Breast epithelium (tissue), 4 donors: ENCODE data around the gene FUCA2. TPM values are rescaled to one million over a fixed set of nuclear protein-coding genes. Genes with fewer than 3 reads are reported as not detected.
"Not testable (repeated sequence)": the region's sequence is repeated elsewhere in the genome, so short reads cannot be mapped to it uniquely, and the experiment has no call there.

Experiments used
- DNase-seq, 2 donors: peaks; one replicate each; pipeline ENCODE4 v3.0.0-alpha.2; 2019; ENCODE audit warnings: low spot score in 2 of 2
- H3K27ac ChIP-seq, 2 donors: fragments of 200-600 bp; sonication (generic) in 1 of 2; one replicate each; pipeline ENCODE4 v1.5.1; 2016 to 2019; ENCODE audit warnings: mild to moderate bottlenecking in 1 of 2
- H3K27me3 ChIP-seq, 2 donors: fragments of 200-600 bp; sonication (generic) in 1 of 2; one replicate each; pipeline versions ENCODE4 v1.5.1 to v1.6.0; 2017 to 2019; ENCODE audit warnings: control low read depth in 1 of 2, mild to moderate bottlenecking in 1 of 2
- H3K36me3 ChIP-seq: fragments of 200-600 bp; one replicate; pipeline ENCODE4 v1.5.1; 2019
- H3K4me1 ChIP-seq, 2 donors: fragments of 200-600 bp; sonication (generic); one replicate each; pipeline ENCODE4 v1.5.1; 2016 to 2019; ENCODE audit warnings: control low read depth in 1 of 2
- H3K4me3 ChIP-seq, 3 donors: fragments of 200-600 bp; sonication (generic); 1 replicate in 2 of 3; 2 replicates in 1 of 3; pipeline ENCODE4 v1.5.1; 2016 to 2019; ENCODE audit warnings: mild to moderate bottlenecking in 3 of 3, moderate library complexity in 2 of 3
- H3K9me3 ChIP-seq, 2 donors: fragments of 200-600 bp; sonication (generic) in 1 of 2; one replicate each; pipeline ENCODE4 v1.5.1; 2016 to 2019; ENCODE audit warnings: control low read depth in 1 of 2
- POLR2A ChIP-seq: fragments of 450-650 bp; IDR thresholded peaks from one replicate; pipeline ENCODE4 v1.6.1; 2016; ENCODE audit warnings: antibody characterized with exemption, mild to moderate bottlenecking, moderate library complexity
- POLR2AphosphoS5 ChIP-seq, 3 donors: sonication (generic); formaldehyde crosslinking; IDR thresholded peaks; one replicate each; pipeline ENCODE4 v1.6.1; 2017; ENCODE audit warnings: antibody characterized with exemption in 3 of 3
- intact Hi-C: fragments of 100-400 bp; cut with DNase I; formaldehyde crosslinking; loops from one replicate; pipeline ENCODE4 v1.15.1; 2023; ENCODE audit warnings: low total_unique reads
- total RNA-seq, 3 donors: library from RNA; depleted of rRNA; stranded (reverse); fragments of >200 nt; gene quantifications; one replicate each; pipeline ENCODE4 v1.1.0, GENCODE V29; 2016
- TF ChIP-seq, protein P1 (sequence below), 3 donors: fragments of 450-650 bp; IDR thresholded peaks; one replicate each; pipeline ENCODE4 v1.5.1; 2016 to 2017; ENCODE audit warnings: antibody characterized with exemption in 3 of 3, mild to moderate bottlenecking in 3 of 3, moderate library complexity in 3 of 3

FUCA2 gene
- total RNA-seq, 3 donors from 2014 or later: 21.3 to 48.2 (median 25.6) TPM

DNA sequence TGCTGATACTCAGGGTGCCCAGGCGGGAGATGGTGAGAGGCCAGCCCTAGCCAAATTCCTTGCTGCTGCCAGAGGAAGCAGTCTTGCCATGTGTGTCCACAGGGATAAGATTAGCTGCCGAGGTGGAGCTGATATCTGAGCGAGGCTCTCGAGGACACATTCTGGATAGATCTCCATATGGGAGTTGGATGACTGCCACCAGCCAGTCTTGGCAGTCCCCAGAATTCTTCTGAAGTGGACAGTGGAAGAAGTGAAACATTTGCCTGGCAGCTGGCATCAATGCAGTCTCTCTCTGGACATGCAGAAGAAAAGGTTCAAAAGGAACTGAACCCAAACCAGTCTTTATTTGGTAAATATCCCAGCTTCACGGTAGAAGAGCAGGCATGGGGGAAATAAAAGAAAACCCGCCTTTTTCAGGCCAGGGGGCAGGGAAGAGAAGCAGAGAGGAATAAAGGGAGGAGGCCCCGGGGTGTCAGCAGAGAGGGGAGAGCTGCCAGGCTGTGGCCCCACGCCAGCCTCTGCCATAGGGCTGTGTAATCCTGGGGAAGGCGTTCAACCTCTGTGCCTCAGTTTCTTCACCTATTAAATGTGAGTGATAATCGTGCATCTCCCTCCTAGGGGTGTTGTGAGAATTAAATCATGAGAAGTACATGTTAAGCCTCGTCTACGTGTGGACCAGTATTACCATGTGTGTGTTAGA, 3.7 kb upstream of the FUCA2 start:
- TF ChIP-seq POLR2A (no peak), POLR2AphosphoS5 (IDR thresholded peaks at IDR 0.05) (no peak)
- TF ChIP-seq, protein P1, sequence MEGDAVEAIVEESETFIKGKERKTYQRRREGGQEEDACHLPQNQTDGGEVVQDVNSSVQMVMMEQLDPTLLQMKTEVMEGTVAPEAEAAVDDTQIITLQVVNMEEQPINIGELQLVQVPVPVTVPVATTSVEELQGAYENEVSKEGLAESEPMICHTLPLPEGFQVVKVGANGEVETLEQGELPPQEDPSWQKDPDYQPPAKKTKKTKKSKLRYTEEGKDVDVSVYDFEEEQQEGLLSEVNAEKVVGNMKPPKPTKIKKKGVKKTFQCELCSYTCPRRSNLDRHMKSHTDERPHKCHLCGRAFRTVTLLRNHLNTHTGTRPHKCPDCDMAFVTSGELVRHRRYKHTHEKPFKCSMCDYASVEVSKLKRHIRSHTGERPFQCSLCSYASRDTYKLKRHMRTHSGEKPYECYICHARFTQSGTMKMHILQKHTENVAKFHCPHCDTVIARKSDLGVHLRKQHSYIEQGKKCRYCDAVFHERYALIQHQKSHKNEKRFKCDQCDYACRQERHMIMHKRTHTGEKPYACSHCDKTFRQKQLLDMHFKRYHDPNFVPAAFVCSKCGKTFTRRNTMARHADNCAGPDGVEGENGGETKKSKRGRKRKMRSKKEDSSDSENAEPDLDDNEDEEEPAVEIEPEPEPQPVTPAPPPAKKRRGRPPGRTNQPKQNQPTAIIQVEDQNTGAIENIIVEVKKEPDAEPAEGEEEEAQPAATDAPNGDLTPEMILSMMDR (IDR thresholded peaks at IDR 0.05): no peak
- Histone ChIP-seq H3K27me3 (no peaks in the 10 kb centered on the region), H3K9me3 (no peaks in the 10 kb centered on the region), H3K36me3 (no peaks in the 10 kb centered on the region), H3K4me3 (no peak overlapping the region), H3K27ac (no peak overlapping the region), H3K4me1 (no peaks in the 10 kb centered on the region)
- DNase-seq: no peak
- intact Hi-C loops: no loop called here

DNA sequence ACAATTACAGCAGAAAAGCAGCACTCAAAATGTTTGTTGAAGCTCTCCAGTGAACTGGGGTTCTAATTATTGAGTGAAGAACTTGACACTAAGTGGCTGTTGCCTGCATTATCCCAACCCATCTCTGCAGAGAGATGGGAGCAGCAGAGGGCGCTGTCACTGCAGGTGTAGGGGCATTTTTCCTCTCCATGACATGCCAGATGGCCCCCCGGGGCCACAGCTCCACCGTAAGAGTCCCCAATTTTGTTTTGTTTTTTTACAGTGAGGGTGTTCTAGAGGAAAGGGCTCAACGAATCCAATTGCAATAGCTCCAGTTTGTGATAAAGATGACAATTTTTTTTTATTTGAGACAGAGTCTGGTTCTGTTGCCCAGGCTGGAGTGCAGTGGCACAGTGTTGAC, 1.9 kb upstream of the FUCA2 start:
- no peaks in the 10 kb centered on the region for H3K27me3 ChIP-seq
- TF ChIP-seq POLR2A: no peak
- TF ChIP-seq, protein P1 (IDR thresholded peaks at IDR 0.05): no peak
- TF ChIP-seq POLR2AphosphoS5 (IDR thresholded peaks at IDR 0.05): no peak
- intact Hi-C loops: no loop called here
- no peaks in the 10 kb centered on the region for H3K9me3 ChIP-seq
- H3K36me3 ChIP-seq: no peaks in the 10 kb centered on the region
- no peak overlapping the region for H3K27ac ChIP-seq
- no peak overlapping the region for H3K4me3 ChIP-seq
- no peaks in the 10 kb centered on the region for H3K4me1 ChIP-seq
- no peak for DNase-seq

DNA sequence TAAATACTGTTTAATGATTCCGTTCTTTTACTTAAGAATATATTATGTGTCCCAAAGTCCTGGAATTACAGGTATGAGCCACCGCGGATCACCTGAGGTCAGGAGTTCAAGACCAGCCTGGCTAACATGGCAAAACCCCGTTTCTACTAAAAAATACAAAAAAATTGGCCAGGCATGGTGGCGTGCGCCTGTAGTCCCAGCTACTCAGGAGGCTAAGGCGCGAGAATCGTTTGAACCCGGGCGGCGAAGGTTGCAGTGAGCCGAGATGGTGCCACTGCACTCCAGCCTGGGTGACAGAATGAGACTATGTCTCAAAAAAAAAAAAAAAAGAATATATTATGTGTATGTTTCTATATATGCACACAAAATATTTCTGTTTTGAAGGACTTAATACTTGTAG, 1.2 kb downstream of the FUCA2 start:
- H3K4me1 ChIP-seq, H3K36me3 ChIP-seq, intact Hi-C loops, H3K27ac ChIP-seq, H3K27me3 ChIP-seq, DNase-seq, H3K9me3 ChIP-seq: not testable (repeated sequence)
- H3K4me3 ChIP-seq: peak overlapping the region; percentile 69 to 85 (median 78)

DNA sequence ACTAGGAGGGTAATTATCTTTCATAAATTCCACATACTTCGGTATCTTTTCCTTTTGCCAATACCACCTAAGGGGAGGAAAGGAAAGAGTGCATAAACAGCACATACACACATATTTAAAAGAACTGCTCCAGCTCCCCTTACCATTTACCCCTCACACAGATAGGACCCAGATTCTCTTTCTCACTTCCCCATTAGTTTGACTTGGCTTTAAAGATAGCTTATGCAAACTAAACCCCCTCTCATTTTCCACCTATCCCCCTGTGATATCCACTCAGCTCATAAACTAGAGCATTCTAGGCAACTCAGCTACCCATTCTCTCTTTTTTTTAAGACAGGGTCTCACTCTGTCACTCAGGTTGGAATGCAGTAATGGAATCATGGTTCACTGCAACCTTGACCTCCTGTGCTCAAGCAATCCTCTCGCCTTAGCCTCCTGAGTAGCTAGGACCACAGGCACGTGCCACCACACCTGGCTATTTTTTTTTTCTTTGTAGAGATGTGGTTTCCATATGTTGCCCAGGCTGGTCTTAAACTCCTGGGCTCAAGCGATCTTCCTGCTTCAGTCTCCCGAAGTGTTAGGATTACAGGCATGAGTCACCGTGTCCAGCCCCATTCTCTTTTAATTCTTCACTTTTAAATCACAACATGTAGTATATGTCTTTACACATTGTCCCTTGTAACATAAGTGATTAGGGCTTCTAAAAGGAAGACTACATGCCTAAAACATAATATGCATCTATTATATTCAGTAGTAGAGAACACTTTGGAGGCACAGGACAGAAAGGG, 4.0 kb downstream of the FUCA2 start:
- Histone ChIP-seq H3K4me1 (no peaks in the 10 kb centered on the region), H3K9me3 (no peaks in the 10 kb centered on the region), H3K27ac (no peak overlapping the region), H3K27me3 (no peaks in the 10 kb centered on the region), H3K4me3 (no peak overlapping the region), H3K36me3 (no peaks in the 10 kb centered on the region)
- DNase-seq: no peak
- TF ChIP-seq POLR2AphosphoS5 (IDR thresholded peaks at IDR 0.05) (no peak), POLR2A (no peak)
- TF ChIP-seq, protein P1 (IDR thresholded peaks at IDR 0.05): no peak
- intact Hi-C loops: no loop called here

DNA sequence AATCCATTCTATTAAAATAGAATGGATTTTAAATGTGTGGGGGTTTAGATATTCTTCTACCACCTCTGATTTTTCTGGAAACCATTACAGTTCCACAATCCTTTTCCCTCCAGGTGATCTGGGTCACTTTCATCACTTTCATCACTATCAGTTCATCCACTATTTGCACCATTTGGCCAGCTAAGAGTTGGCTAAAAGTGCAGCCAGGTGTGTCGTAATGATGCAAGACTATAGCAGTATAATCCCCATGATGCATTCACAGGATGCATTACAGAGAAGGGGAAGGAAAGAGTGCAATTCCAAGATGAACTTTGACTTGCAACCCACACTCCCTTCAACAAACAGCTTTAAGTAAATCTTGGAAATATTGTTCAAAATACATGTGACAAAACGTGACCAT, 4.9 kb downstream of the FUCA2 start:
- no peaks in the 10 kb centered on the region for H3K27me3 ChIP-seq
- no peak for DNase-seq
- no peaks in the 10 kb centered on the region for H3K9me3 ChIP-seq
- TF ChIP-seq, protein P1 (IDR thresholded peaks at IDR 0.05): no peak
- TF ChIP-seq POLR2AphosphoS5 (IDR thresholded peaks at IDR 0.05) (no peak), POLR2A (no peak)
- no peaks in the 10 kb centered on the region for H3K36me3 ChIP-seq
- no peak overlapping the region for H3K27ac ChIP-seq
- no peak overlapping the region for H3K4me3 ChIP-seq
- intact Hi-C loops: no loop called here
- H3K4me1 ChIP-seq: no peaks in the 10 kb centered on the region
